HG02840 (cell line): ENCODE data around the gene GPR31.

ENCODE experiments used
- ATAC-seq: cut with Tn5 transposase; IDR thresholded peaks from one replicate; pipeline ENCODE4 v1.9.1; 2021; ENCODE audit warnings: mild to moderate bottlenecking, moderate library complexity, moderate number of reproducible peaks; ENCODE audit not compliant: unreplicated experiment, low FRiP score

The GPR31 gene

DNA sequence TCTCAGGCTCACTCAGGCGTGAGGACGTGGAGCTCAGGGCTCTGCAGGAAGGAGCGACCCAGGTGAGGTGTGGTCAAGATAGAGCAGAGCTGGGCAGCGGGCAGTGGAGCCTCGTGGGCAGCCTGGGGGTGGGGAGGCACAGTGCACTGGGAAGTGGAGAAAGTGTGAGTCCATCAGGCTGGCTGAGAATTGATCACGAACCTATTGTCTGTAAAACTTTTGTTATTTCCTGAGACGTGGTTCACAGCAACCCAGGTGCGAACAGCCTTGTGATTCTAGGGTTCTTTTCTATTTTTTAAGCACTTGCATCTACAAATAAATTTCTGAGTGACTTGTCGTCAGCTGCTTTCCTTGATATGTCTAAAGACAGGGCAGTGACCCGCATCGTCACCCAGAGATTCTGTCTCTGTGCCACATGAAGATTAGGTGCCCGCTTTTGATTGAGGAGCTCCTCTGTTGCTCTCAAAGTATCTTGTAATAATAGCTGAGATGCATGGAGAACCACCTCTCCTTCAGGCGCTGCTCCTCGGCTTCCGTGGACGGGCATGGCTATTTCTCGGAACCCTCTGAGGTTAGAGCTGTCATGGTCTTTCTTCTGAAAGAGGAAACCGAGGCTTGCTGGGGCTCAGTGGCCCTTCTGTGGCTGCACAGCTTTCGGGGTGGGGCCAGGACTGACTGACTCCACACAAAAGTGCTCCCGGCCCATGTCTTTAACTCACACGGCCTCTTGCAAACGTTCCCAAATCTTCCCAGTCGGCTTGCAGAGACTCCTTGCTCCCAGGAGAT lies 35.5 kb downstream of the GPR31 start:
- ATAC-seq: no peak

DNA sequence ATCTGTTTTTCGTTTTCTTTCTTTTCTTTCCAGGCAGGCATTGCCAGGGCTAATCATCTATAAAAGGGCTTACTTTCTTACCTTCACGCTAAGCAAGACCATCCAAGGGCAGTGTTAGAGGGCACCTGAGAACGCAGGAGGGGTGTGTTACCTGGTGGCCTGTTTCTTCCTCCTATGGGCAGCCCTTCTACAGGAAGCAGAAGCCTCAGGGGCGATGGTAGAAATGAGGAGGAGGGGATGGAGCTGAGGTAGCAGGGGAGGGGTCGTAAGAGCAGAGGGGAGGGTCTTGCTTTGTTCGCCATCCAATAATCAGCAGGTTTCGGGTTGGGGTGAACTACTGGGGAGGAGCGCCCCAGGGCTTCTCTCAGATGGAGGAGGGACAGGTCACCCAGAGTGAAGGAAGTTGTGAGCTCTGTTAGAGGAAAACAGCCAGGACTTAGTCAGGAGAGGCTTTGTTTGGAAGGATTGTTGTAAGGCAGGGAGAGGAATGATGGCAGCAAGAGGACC lies 36.4 kb downstream of the GPR31 start:
- no peak for ATAC-seq

DNA sequence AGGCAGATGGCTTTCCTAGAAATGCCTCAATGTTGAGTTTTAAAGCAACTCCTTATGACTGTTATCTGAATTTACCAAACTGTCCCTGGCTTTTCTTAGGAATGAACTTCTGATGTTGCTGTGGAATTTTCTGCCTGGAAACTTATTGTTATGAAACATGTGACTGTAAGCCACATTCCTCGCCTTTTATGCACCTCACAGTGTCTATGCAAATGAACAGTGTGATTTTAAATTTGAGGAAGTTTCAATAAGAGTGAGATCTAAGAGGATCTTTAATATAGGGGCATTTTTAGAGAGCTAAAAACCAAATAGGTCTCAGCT lies 37.2 kb downstream of the GPR31 start:
- ATAC-seq: no peak

DNA sequence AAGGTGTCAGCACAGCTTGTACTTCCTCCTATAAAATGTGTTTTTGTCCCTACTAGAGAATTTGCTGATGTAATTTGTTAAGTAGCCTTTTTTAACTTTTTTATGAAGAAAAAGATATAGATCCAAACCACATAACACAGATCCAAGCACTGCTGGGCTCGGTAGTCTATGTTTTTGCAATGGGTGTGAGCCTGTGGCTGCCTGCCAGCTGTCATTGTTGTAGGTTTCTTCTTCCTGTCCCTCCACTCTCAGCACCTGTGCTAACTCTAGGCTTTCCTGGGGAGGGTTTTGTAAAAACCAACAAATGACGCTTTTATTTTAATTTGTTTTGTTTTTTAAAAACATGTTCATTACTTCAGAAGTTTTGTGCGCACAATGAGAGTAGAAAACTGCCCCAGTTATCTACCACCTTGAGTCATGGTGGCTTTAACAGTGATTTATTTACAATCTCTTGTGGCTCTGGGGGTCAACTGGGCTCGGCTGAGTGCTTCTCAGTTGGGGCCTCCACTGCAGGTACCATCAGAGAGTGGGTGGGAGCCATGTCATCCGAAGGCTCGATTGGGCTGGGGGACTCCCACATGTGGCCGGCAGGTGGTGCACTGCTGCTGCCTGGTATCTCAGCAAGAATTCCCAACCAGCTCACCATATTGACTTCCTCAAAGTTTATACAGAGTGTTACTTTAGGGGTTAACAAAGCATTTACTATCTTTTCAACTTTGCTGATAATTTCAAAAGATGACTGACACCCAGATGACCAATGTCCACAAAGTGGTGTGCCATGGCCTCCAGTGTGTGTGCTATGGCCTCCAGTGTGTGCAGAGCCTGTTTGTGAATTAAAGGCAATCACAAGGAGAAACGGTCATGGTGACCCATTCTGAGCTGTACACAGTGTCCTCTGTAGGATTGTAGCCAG lies 37.9 kb downstream of the GPR31 start:
- ATAC-seq: no peak

DNA sequence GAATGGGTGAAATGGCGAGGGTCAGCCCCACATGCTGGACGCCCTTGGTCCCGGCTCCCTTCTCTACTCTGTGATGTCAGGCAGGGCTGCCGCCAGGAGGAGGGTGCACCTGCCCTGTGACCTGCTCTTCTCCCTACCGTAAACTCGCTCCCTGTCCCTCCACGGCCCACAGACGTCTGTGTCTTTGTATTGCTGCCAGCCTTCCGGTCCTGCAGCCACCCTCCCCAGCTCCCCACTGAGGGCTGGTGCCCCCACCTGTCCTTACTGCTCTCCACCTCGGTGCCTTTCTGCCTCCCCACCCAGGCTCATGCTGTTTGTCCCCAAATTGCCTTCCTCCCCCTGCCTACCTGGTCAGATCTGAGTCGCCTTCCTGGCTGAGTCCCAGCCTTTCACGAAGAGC lies 38.9 kb downstream of the GPR31 start:
- no peak for ATAC-seq

GRCh38 chr6:167118006-167118405 lies 39.8 kb downstream of the GPR31 start:
- no peak for ATAC-seq

DNA sequence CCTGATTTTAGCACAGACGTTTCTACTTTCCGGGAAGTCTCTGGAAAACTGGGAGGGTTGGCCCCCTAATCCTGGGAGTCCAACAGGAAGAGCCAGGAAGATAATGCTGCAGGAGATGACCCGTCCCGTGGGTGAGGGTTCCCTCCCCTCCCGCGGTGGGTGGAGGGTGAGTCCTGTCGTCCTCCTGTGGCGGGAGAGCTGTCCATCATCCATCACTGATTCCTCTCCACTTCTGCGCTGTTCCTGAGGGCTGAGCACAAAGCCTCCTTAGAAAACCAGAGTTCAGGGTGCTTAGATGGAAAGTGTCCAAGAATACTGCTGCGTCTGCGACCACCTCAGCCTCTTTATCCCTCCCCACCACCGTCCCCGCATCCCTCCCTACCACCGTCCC lies 40.9 kb downstream of the GPR31 start:
- ATAC-seq: no peak

- no peak for ATAC-seq
These were observed 41.5 kb downstream of the GPR31 start for GRCh38 chr6:167116109-167116837.

DNA sequence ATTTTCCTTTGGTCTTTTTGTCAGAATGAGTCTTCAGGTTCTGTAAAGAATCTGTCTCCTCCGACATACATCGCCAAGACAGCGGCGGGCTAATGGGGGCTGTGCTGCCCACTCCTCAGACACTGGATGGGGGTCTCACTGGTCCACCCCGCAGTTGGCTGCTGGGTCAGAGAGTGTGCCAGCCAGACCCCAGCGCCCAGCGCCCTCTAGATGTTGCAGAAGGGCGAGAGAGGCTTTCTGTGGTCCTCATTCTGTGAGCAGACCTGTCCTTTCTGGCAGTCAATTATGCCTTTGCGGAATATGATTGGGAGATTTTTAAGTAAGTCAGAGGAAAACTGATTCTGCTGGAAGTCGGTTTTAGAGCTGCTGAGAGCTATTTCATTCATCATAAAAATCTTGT lies 42.7 kb downstream of the GPR31 start:
- ATAC-seq: no peak

DNA sequence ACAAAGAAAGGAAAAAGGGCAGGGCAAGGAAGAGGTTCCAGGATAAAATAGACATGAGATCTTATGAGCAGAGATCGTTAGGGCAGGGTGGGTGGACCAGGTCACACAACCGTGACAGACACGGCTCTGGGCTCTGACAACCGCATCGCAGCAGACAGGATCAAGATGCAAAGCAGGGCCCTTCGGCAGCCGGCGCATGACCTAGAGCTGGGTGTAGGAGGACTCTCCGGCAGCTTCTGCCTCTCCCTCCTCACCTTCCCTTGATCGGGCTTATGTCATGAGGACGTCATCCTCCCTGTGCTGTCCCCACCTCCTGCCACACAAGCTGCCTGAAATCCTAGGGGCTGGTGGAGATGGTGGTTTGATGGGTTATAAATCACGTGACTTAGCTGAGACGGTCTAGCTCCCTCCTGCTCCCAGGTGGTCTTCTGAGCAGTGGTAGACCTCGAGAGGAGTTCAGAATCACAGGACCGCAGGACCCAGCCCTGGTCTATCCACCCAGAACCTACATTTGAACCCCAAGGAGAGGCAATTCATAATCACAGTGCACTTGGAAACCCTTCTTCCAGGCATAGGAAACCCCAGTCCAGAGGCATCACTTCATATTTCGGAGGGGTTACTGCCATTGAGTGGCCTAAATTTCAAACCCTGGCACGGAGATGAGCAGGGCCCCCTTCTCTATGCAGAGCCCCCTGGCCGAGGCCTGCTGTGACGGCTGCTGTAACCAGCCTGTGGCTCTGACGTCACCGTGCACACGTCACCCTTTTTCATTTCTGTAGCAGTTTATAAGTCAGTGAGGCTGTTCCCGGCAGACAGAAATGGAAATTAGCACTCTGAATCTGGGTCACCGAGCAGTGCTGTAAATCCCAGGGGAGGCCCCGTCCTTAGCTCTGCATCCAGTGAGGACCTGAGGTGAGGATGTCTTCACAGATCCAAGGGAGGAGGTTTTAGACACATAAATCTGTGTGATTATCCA lies 43.6 kb downstream of the GPR31 start:
- ATAC-seq: peak; percentile 83

DNA sequence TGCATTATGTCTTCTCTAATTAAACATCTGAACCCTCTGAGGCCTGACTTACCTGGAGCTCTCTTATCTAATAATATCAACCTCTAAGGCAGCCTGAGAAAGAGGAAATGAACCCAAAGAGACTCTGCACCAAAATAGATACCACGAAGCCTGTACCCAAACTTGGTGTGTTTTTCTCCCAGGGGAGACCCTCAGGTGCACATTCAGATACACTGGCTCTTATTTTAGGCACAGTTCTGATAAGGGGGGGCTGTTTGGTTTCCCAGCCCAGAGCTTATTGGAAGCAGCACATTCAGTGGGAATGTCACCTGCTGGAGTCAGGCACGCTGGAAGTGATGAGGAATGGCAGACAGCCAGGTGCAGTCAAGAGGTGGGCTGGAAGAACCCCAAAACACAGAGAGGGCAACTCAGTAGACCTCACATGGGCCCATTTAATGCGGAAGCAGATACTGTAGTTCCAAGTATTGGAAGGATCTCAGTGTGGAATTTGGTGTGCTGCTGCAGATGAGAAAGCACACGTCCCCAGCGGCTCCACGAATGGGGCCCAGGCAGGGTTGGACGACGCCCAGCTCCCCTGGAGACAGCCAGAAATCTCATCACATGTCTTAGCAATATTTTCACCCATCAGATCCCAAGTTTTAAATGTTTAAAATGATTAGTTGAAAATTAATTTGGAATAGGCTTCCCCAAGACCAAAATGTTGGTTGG lies 44.6 kb downstream of the GPR31 start:
- peak; percentile 52 for ATAC-seq

DNA sequence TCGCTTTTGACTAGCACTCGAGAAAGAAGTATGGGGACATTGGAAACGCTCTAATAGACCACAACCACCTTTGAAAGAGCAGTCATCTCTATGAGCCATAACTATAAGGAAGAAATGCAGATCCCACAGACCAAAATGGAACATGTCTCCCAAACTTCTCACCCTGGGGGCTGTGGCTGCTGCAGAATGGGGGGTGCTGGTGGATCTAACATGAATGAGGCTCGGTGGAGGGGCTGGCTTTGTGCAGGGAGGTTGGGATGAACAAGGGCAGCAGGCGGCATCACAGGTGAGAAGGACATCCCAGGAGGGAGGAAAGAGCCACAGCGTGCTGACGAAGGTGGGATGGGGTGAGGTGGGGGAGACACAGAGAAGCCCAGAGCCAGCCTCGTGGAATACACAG lies 45.4 kb downstream of the GPR31 start:
- ATAC-seq: no peak

- ATAC-seq: no peak
These were observed 46.2 kb downstream of the GPR31 start for GRCh38 chr6:167111597-167111996.

- no peak for ATAC-seq
These were observed 48.1 kb downstream of the GPR31 start for GRCh38 chr6:167109651-167110050.

DNA sequence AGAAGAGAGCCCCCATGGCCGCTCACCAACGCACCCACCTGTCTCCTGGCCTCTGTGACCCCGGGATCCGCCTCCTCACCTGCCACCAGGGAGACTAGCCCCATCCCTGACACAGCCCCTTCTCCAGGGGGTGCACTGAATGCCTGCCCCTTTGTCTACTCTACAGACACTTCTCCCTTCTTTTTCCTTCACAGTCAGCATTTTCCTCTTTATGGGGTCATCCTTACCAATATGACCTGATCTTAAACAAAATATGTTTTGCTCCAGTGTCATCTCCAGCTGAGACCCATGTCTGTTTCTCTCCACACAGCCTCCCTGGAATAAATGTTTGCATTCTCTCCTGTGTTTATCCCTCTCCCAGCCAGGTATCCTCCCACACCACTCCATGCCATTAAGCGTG lies 49.5 kb downstream of the GPR31 start:
- ATAC-seq: no peak

DNA sequence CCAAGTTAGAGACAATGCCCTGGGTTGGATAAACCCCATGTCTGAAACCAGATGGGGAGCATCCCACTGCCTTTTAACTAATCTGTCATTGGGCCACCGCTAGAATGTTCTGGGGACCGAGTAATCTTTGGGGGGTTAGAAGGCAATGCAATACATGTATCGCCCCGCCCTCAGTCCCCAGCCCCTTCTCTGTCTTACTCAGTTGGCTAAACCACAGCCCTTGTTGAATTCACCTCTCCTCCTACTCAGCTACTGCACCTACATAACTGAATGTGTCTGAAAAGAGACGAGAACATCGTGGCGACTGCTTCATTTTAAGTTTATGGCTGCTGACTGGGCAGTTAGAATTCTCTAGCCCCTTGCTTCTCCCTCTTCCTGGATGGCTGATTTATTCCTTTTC lies 50.0 kb downstream of the GPR31 start:
- ATAC-seq: no peak

GRCh38 chr6:167106406-167106805 lies 51.4 kb downstream of the GPR31 start:
- ATAC-seq: no peak
